Hepatocyte (in vitro differentiated cells): ENCODE measurements around the gene FES.

Experiments
- EZH2 ChIP-seq: fragments of 200-600 bp; sonication (generic); IDR thresholded peaks from 2 replicates; pipeline ENCODE4 v1.6.1; 2016; ENCODE audit warnings: antibody characterized with exemption, mild to moderate bottlenecking, borderline replicate concordance
- TF ChIP-seq, protein P1 (sequence below): fragments of 200-600 bp; sonication (generic); IDR thresholded peaks from 2 replicates; pipeline ENCODE4 v1.5.1; 2016; ENCODE audit warnings: antibody characterized with exemption, mild to moderate bottlenecking; ENCODE audit not compliant: poor library complexity

DNA sequence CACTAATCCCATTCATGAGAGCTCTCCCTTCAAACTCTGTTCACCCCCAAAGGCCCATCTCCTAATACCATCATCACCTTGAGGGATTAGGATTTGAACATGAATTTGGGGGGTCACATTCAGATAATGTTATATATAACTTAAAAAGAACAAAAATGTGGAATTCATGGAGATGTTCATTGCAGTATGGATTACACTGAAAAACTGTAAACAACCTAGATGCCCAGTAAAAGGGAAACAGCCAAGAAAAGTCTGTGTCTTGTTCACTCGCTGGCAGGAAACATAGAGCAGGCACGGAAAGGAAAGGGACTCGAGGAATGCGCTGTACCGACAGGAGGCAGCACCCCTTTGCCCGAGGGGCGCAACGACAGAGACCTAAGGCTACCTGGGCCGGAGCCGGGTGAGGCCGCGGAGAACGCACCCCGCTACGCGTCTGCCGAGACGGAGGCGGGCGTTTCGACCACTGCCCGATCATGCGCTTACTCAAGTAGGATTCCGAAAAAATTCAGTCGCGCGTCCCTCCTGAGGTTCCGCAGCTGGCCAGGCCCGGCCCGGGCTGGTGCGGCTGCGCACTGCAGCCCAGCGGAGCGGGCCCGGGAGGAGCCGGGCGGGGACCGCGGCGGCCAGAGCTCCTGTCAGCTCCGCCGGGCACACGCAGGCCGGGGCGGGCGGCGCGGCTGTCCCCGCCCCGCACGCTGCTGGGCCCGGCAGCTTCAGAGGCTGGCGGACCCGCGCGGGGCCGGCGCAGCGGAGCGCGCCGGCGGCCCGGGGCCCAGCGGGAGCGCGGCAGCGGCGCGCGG, 17.9 kb downstream of the FES start:
- no peak for TF ChIP-seq EZH2
- TF ChIP-seq, protein P1, sequence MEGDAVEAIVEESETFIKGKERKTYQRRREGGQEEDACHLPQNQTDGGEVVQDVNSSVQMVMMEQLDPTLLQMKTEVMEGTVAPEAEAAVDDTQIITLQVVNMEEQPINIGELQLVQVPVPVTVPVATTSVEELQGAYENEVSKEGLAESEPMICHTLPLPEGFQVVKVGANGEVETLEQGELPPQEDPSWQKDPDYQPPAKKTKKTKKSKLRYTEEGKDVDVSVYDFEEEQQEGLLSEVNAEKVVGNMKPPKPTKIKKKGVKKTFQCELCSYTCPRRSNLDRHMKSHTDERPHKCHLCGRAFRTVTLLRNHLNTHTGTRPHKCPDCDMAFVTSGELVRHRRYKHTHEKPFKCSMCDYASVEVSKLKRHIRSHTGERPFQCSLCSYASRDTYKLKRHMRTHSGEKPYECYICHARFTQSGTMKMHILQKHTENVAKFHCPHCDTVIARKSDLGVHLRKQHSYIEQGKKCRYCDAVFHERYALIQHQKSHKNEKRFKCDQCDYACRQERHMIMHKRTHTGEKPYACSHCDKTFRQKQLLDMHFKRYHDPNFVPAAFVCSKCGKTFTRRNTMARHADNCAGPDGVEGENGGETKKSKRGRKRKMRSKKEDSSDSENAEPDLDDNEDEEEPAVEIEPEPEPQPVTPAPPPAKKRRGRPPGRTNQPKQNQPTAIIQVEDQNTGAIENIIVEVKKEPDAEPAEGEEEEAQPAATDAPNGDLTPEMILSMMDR, result peak; percentile 69
